ENCODE data around the gene FAM120C.

DNA sequence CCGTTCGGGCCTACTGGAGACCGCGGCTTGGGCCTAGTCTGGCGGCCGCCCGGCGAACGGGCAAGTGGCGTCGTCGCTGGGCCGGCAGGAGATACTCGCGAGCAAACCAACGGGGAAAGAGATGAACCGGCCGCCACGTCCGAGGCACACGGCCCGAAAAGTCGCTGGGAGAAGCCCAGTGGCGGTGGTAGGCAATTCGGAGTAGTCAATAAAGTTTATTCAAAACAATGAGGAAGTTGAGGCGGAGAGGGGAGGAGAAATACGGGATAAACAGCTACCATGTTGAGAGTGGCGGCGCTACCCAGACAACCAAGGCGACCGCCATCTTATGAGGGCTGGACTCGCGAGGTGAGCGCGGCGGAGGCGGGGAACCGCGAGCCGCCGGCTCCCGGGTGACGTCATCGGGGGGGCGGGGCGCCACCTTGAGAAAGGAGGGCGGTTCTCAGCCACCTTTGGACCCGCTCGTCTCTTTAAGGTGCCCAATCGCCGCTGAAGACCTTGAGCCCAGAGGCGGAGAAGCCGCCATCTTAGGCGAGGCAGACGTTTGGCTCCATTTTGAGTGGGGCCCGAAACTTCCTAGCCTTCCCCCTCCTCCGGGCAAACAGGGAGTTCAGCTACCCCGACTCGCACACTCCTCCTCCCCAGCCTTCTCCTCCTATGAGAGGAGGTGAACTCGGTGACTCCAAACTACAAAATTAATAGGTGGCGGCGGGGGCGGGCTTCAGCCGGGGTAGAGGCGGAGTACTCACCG is 138.8 kb downstream of the FAM120C start, which contains the start of gene PHF8:
- TF ChIP-seq, protein P1, sequence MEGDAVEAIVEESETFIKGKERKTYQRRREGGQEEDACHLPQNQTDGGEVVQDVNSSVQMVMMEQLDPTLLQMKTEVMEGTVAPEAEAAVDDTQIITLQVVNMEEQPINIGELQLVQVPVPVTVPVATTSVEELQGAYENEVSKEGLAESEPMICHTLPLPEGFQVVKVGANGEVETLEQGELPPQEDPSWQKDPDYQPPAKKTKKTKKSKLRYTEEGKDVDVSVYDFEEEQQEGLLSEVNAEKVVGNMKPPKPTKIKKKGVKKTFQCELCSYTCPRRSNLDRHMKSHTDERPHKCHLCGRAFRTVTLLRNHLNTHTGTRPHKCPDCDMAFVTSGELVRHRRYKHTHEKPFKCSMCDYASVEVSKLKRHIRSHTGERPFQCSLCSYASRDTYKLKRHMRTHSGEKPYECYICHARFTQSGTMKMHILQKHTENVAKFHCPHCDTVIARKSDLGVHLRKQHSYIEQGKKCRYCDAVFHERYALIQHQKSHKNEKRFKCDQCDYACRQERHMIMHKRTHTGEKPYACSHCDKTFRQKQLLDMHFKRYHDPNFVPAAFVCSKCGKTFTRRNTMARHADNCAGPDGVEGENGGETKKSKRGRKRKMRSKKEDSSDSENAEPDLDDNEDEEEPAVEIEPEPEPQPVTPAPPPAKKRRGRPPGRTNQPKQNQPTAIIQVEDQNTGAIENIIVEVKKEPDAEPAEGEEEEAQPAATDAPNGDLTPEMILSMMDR (conservative IDR thresholded peaks at IDR 0.05 in 1 of 2, IDR thresholded peaks at IDR 0.05 in 1 of 2; ENCODE audit: extremely low read depth in 1 of 2, insufficient read depth in 1 of 2, low read depth in 1 of 2, low read length in 2 of 2) = no peak
- no peak for TF ChIP-seq EZH2 (IDR thresholded peaks at IDR 0.05; ENCODE audit: borderline replicate concordance, low read length)
